ENCODE measurements around the gene QPCT. TPM values are rescaled to one million over a fixed set of nuclear protein-coding genes. Genes with fewer than 3 reads are reported as not detected.
"Not testable (repeated sequence)": the region's sequence is repeated elsewhere in the genome, so short reads cannot be mapped to it uniquely, and the experiment has no call there.

The QPCT gene
- total RNA-seq, 4 donors from 2014 or later: 1.9 to 10.9 (median 5.3) TPM

DNA sequence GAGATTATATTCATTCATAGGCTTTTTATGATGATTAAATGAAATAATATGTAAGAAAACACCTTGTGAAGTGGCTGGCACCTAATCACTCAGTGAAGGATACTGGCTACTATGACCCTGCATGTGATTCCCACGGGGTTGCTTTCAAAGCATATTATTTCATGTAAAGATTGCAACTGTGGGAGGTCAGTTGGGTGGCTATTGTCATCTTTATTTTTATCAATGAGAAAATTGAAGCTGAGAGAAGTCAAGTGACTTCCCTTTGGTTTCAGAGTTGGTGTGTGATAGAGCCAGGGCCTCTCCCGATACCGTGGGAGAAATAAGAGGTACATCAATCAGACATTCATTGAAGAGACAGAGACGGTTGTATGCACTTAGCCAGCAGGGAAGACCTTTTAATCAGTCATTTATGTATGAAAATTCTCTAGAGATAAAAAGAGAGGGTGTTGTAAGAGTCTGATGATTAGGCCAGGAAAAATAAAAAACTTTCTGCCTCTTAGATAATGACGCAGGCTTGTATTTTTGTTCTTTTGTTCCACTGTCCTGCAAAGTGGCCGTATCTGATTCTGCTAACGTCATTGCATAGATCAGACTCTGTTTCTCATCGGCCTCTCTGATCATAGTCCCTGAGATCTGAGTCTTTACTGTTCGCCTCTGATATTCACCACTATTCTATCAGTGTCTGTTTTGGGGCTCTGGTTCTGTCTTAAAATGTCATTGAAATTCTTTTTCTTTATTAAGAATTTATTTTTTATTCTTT lies 50.5 kb downstream of the QPCT start:
- no peak for DNase-seq (ENCODE audit: low spot score)
- no peak for ATAC-seq (ENCODE audit: low FRiP score)
- TF ChIP-seq, protein P1, sequence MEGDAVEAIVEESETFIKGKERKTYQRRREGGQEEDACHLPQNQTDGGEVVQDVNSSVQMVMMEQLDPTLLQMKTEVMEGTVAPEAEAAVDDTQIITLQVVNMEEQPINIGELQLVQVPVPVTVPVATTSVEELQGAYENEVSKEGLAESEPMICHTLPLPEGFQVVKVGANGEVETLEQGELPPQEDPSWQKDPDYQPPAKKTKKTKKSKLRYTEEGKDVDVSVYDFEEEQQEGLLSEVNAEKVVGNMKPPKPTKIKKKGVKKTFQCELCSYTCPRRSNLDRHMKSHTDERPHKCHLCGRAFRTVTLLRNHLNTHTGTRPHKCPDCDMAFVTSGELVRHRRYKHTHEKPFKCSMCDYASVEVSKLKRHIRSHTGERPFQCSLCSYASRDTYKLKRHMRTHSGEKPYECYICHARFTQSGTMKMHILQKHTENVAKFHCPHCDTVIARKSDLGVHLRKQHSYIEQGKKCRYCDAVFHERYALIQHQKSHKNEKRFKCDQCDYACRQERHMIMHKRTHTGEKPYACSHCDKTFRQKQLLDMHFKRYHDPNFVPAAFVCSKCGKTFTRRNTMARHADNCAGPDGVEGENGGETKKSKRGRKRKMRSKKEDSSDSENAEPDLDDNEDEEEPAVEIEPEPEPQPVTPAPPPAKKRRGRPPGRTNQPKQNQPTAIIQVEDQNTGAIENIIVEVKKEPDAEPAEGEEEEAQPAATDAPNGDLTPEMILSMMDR (IDR thresholded peaks at IDR 0.05): no peak

DNA sequence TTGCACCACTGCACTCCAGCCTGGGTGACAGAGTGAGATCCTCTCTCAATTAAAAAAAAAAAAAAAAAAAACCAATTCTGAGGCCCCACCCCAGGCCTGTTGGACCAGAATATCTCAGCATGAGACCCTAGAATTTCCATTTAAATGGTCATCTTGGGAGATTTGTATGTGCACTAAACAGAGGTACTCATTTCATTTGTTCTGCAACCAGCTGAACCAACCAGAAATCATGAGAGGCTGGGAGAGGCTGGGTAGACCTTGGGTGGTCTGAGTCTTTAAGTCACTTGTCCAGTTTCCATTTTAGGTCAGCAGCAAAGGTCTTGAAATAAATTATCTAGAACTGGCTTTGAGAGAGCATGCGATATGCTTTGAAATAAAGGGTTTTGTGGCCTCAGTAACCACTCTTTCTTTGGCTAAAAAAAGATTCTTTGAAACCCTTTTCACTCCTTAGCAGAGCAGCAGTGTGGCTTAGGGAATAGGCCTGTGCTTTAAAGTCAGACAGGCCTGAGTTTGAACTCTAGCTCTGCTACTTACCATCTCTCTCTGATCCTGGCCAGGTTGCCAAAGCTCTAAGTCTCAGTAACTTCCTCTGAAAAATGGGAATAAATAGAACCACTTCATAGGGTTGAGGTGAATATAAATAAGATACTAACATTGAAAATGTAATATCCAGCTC lies 52.6 kb downstream of the QPCT start:
- ATAC-seq (ENCODE audit: low FRiP score) (no peak), DNase-seq (ENCODE audit: low spot score) (no peak)
- TF ChIP-seq, protein P1 (IDR thresholded peaks at IDR 0.05): no peak

- TF ChIP-seq, protein P1 (IDR thresholded peaks at IDR 0.05): no peak
- DNase-seq (ENCODE audit: low spot score): no peak
- ATAC-seq (ENCODE audit: low FRiP score): no peak
Measured at GRCh38 chr2:37398990-37399389, 54.6 kb downstream of the QPCT start.

DNA sequence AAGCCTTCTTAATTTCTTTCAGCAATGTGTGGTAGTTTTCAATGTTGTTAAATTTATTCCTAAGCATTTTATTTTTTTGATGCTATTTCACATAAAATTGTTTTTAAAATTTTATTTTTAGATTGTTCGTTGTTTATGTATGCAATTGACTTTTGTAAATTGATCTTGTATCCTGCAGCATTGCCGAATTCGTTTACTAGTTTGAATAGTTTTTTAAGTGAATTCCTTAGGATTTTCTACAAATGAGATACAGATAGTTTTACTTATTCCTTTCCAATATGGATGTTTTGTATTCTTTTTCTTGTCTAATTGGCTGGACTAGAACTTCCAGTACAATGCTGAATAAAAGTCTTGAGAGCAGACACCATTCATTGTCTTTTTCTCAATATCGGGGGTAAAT lies 55.6 kb downstream of the QPCT start:
- no peak for ATAC-seq (ENCODE audit: low FRiP score)
- DNase-seq (ENCODE audit: low spot score): no peak
- TF ChIP-seq, protein P1 (IDR thresholded peaks at IDR 0.05): no peak

- DNase-seq (ENCODE audit: low spot score) (no peak), ATAC-seq (ENCODE audit: low FRiP score) (no peak)
- TF ChIP-seq, protein P1 (IDR thresholded peaks at IDR 0.05): no peak
Measured at GRCh38 chr2:37402636-37403035, 58.2 kb downstream of the QPCT start.

DNA sequence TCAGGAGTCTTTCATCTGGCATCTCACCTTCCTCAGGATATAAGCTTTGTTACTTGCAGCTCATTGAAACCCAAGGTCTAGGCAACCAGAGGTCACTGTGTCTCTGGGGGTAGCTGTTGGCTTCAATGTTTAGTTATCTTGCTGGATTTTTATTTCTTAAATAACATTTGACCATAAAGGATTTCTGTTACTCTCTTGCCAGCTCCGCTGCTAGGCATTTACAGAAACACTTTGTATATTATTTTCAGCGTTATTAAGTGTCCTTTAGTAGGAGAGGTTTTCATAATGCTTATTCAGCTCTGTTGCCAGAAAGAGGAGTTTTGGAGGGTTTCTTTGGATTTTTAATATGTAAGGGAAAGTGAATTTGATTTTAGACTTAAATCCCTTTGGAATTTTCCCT lies 61.4 kb downstream of the QPCT start:
- ATAC-seq (ENCODE audit: low FRiP score) (no peak), DNase-seq (ENCODE audit: low spot score) (no peak)
- TF ChIP-seq, protein P1 (IDR thresholded peaks at IDR 0.05): no peak

GRCh38 chr2:37412231-37412630 lies 67.8 kb downstream of the QPCT start:
- TF ChIP-seq, protein P1 (IDR thresholded peaks at IDR 0.05): no peak
- DNase-seq (ENCODE audit: low spot score) (no peak), ATAC-seq (ENCODE audit: low FRiP score) (no peak)

GRCh38 chr2:37413911-37414469 lies 69.6 kb downstream of the QPCT start:
- DNase-seq (ENCODE audit: low spot score): not testable (repeated sequence)

More at GRCh38 chr2:37413911-37414469, 69.6 kb downstream of the QPCT start:
- not testable (repeated sequence) for ATAC-seq (ENCODE audit: low FRiP score)
